GM23338 (cell line): ENCODE measurements around the gene TFF1.

Source experiments
- EZH2 ChIP-seq: fragments of 200-600 bp; sonication (generic); IDR thresholded peaks from one replicate; pipeline ENCODE4 v1.8.0; 2017; ENCODE audit warnings: antibody characterized with exemption, mild to moderate bottlenecking, low read depth; ENCODE audit not compliant: unreplicated experiment
- POLR2AphosphoS5 ChIP-seq: IDR thresholded peaks from 2 replicates; pipeline ENCODE4 v1.6.1; 2016; ENCODE audit warnings: antibody characterized with exemption, low read depth

GRCh38 chr21:42381347-42381984 lies 15.1 kb upstream of the TFF1 start:
- TF ChIP-seq EZH2 (no peak), POLR2AphosphoS5 (no peak)
